Measurements from ENCODE around the gene ABCC5. TPM values are rescaled to one million over a fixed set of nuclear protein-coding genes. Genes with fewer than 3 reads are reported as not detected.
"Not testable (repeated sequence)": the region's sequence is repeated elsewhere in the genome, so short reads cannot be mapped to it uniquely, and the experiment has no call there.

The ABCC5 gene
- total and polyA plus RNA-seq, 2 experiments from 2014 or later: 68.8 to 92.0 TPM

DNA sequence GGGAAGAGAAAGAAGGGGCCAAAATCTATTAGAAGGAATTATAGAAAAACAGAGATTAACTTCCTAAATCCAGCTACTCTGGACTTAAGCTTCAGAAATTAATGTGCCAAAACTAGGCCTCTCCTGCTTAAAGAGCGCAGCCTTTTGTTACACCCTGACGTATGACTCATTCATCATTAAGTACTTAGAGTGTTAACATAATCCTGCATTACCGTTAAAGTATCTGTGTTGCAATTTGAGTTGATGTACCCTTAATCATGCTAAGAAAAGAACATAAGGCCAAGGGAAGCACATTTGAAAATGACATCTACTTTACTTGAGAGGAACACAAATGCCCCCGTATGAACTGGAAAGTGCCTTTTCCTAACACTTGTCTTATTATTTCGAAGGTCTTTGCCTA, 21.7 kb upstream of the ABCC5 start:
- Histone ChIP-seq H3K36me3 (no peaks in the 10 kb centered on the region), H3K27me3 (no peaks in the 10 kb centered on the region), H3K27ac (no peak overlapping the region), H3K4me3 (no peak overlapping the region), H3K9me3 (ENCODE audit: low read depth) (no peaks in the 10 kb centered on the region), H3K4me1 (ENCODE audit: low read depth) (no peaks in the 10 kb centered on the region)
- peak in 1 of 2 donors; percentile 67 for DNase-seq (ENCODE audit: low read depth in 1 of 2, low spot score in 1 of 2)
- TF ChIP-seq, protein P1, sequence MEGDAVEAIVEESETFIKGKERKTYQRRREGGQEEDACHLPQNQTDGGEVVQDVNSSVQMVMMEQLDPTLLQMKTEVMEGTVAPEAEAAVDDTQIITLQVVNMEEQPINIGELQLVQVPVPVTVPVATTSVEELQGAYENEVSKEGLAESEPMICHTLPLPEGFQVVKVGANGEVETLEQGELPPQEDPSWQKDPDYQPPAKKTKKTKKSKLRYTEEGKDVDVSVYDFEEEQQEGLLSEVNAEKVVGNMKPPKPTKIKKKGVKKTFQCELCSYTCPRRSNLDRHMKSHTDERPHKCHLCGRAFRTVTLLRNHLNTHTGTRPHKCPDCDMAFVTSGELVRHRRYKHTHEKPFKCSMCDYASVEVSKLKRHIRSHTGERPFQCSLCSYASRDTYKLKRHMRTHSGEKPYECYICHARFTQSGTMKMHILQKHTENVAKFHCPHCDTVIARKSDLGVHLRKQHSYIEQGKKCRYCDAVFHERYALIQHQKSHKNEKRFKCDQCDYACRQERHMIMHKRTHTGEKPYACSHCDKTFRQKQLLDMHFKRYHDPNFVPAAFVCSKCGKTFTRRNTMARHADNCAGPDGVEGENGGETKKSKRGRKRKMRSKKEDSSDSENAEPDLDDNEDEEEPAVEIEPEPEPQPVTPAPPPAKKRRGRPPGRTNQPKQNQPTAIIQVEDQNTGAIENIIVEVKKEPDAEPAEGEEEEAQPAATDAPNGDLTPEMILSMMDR (IDR thresholded peaks at IDR 0.05; ENCODE audit: low read depth, low read length): no peak

DNA sequence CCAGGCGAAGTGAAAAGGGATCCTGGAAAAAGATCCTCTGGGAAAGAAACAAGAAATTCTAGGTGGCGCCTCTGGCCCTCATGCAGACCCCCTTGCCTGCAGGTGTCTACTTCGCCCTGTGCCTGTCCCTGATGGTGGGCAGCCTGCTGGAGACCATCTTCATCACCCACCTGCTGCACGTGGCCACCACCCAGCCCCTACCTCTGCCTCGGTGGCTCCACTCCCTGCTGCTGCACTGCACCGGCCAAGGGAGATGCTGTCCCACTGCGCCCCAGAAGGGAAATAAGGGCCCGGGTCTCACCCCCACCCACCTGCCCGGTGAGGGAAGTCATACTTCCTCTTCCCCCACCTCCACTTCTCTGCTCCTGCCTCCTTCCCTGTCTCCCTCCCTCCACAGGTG, 20.6 kb upstream of the ABCC5 start:
- H3K36me3 ChIP-seq; H3K4me3 ChIP-seq; H3K27me3 ChIP-seq; H3K9me3 ChIP-seq (ENCODE audit: low read depth); H3K4me1 ChIP-seq (ENCODE audit: low read depth); DNase-seq (ENCODE audit: low read depth in 1 of 2, low spot score in 1 of 2); H3K27ac ChIP-seq: not testable (repeated sequence)

DNA sequence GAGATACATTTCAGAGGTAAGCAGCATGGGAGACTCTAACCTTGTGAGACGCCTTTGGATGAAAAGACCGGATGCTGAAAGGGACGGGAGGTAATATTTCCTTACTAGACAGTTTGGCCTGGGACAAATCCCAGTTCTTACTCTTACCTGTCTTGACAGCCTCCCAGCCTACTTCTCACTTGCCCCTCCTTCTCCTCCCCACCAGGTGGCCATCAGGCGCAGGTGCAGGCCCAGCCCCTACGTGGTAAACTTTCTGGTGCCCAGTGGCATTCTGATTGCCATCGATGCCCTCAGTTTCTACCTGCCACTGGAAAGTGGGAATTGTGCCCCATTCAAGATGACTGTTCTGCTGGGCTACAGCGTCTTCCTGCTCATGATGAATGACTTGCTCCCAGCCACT, 20.1 kb upstream of the ABCC5 start:
- no peaks in the 10 kb centered on the region for H3K27me3 ChIP-seq
- H3K27ac ChIP-seq: no peak overlapping the region
- TF ChIP-seq, protein P1 (IDR thresholded peaks at IDR 0.05; ENCODE audit: low read depth, low read length): no peak
- H3K4me1 ChIP-seq (ENCODE audit: low read depth): no peaks in the 10 kb centered on the region
- no peaks in the 10 kb centered on the region for H3K36me3 ChIP-seq
- no peak overlapping the region for H3K4me3 ChIP-seq
- H3K9me3 ChIP-seq (ENCODE audit: low read depth): no peaks in the 10 kb centered on the region
- no peak for DNase-seq (ENCODE audit: low read depth in 1 of 2, low spot score in 1 of 2)

DNA sequence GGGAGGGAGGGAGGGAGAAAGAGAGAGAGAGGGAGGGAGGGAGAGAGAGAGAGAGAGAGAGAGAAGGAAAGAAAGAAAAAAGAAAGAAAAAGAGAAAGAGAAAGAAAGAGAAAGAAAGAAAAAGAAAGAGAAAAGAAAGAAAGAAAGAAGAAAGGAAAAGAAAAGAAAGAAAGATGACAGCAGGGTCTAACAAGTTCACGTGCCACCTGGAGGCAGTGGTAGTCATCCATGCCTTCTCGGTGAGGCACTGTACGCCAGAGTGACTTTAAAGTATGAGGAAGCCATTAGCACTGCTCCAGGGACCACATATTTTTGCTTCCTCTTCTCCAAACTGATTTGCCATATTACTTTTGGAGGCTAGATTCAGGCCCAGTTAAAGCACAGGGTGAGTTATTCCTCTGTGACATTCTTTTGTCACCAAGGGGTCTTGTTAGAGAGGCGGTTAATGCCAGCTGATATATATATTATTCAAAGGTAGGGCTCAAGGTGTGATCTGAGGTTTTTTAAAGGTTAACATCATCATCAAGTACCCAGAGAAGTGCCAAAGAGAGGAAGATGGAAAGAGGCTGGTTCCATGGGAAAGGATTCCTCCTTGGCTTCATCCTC, 13.6 kb upstream of the ABCC5 start, which contains the start of gene HTR3D:
Gene HTR3D, plus strand, starts transcription at position 556 of the 606 bp plus-strand sequence. Its CDS starts 0 bp downstream, at position 556.
- Histone ChIP-seq H3K36me3 (no peaks in the 10 kb centered on the region), H3K9me3 (ENCODE audit: low read depth) (no peaks in the 10 kb centered on the region), H3K4me1 (ENCODE audit: low read depth) (no peaks in the 10 kb centered on the region), H3K4me3 (no peak within 1 kb of the TSS), H3K27ac (no peak within 1 kb of the TSS), H3K27me3 (no peaks in the 10 kb centered on the region)
- DNase-seq (ENCODE audit: low read depth in 1 of 2, low spot score in 1 of 2): no peak
- TF ChIP-seq, protein P1 (IDR thresholded peaks at IDR 0.05; ENCODE audit: low read depth, low read length): no peak

DNA sequence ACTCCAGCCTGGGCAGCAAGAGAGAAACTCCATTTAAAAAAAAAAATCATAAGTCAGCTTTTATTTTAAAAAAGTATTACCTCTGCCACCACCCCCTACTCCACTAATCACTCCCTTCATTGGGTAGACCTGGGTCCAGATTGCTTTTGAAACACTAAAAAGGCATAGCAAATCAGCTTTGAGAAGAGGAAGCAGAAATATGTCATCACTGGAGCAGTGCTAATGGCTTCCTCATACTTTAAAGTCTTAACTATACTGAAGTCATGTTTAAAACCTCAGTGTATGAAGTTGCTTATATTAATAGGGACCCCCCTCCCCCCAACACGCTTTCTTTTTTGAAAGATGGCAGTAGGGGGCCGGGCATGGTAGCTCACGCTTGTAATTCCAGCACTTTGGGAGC, 12.9 kb upstream of the ABCC5 start:
- H3K4me1 ChIP-seq (ENCODE audit: low read depth): no peaks in the 10 kb centered on the region
- no peak for DNase-seq (ENCODE audit: low read depth in 1 of 2, low spot score in 1 of 2)
- TF ChIP-seq, protein P1 (IDR thresholded peaks at IDR 0.05; ENCODE audit: low read depth, low read length): no peak
- H3K27me3 ChIP-seq: no peaks in the 10 kb centered on the region
- H3K36me3 ChIP-seq: no peaks in the 10 kb centered on the region
- H3K4me3 ChIP-seq: no peak overlapping the region
- H3K27ac ChIP-seq: no peak overlapping the region
- H3K9me3 ChIP-seq (ENCODE audit: low read depth): no peaks in the 10 kb centered on the region

DNA sequence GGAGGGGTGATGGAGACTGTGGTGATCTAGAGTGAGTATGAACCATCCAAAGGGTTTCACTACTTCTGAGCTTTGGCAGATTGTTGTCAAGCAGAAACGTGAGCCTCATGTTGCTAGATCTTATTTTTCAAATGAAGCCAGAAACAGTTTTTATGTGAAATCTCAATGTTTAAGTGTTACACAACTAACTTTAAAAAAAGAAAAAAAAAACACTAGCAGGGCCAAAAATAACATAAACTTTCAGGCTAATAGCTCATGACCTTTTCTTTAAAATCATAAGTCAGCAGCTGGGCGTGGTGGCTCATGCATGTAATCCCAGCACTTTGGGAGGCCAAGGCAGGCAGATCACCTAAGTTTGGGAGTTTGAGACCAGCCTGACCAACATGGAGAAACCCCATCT, 11.8 kb upstream of the ABCC5 start:
- Histone ChIP-seq H3K9me3 (ENCODE audit: low read depth) (no peaks in the 10 kb centered on the region), H3K27me3 (no peaks in the 10 kb centered on the region), H3K27ac (no peak overlapping the region), H3K4me1 (ENCODE audit: low read depth) (no peaks in the 10 kb centered on the region), H3K4me3 (no peak overlapping the region), H3K36me3 (no peaks in the 10 kb centered on the region)
- TF ChIP-seq, protein P1 (IDR thresholded peaks at IDR 0.05; ENCODE audit: low read depth, low read length): no peak
- DNase-seq (ENCODE audit: low read depth in 1 of 2, low spot score in 1 of 2): no peak

DNA sequence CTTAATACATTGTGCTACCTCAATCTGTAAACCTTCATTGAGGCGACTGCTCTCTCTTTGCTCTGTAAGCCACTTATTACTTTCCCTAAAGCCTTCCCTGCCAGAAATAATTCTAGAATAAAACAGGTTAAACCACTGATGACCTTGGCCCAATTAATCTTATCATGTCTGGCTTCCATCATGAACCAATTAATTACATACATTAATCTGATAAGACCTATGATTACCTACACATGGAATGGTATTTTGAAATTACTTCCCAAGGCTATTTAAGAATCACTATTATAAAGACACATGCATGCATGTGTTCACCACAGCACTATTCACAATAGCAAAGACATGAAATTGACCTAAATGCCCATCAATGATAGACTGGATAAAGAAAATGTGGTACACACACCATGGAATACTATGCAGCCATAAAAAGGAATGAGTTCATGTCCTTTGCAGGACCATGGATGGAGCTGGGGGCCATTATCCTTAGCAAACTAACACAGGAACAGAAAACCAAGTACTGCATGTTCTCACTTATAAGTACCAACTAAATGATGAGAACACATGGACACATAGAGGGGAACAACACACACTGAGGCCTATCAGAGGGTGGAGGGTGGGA, 10.7 kb upstream of the ABCC5 start:
- not testable (repeated sequence) for H3K36me3 ChIP-seq; H3K27ac ChIP-seq; DNase-seq (ENCODE audit: low read depth in 1 of 2, low spot score in 1 of 2); H3K4me3 ChIP-seq; H3K27me3 ChIP-seq; H3K9me3 ChIP-seq (ENCODE audit: low read depth); H3K4me1 ChIP-seq (ENCODE audit: low read depth)

DNA sequence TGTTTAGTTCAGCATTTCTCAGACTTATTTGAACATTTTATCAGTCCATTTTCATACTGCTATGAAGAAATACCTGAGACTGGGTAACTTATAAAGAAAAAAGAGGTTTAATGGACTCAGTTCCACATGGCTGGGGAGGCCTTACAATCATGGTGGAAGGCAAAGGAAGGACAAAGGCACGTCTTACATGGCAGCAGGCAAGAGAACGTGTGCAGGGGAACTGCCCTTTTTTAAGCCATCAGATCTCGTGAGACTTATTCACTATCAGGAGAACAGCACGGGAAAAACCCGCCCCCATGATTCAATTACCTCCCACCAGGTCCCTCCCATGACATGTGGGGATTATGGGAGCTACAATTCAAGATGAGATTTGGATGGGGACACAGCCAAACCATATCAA, 7.6 kb upstream of the ABCC5 start:
- not testable (repeated sequence) for H3K9me3 ChIP-seq (ENCODE audit: low read depth); H3K27ac ChIP-seq; H3K36me3 ChIP-seq; DNase-seq (ENCODE audit: low read depth in 1 of 2, low spot score in 1 of 2); H3K4me3 ChIP-seq; H3K4me1 ChIP-seq (ENCODE audit: low read depth); H3K27me3 ChIP-seq

Measured in cardiac muscle cell (in vitro differentiated cells and primary cell).